Kidney (tissue), 14 donors: ENCODE measurements around the gene TGFBR1. TPM values are rescaled to one million over a fixed set of nuclear protein-coding genes. Genes with fewer than 3 reads are reported as not detected.

Experiments
- DNase-seq, 5 donors: peaks; one replicate each; pipeline ENCODE4 v3.0.0-alpha.2; 2013 to 2020
- FAIRE-seq: peaks from 2 replicates; lab custom pipeline; 2012; peaks lifted over from hg19 to GRCh38; lab: Jason Lieb, UNC
- H3K27ac ChIP-seq, 2 donors: one replicate each; pipeline ENCODE4 v1.7.0; 2013; ENCODE audit warnings: low read depth in 2 of 2, low read length in 2 of 2, inconsistent platforms in 1 of 2
- H3K27me3 ChIP-seq: one replicate; pipeline ENCODE4 v1.7.1; 2013; ENCODE audit warnings: low read length, inconsistent platforms; ENCODE audit not compliant: control insufficient read depth, insufficient read depth
- H3K36me3 ChIP-seq, 3 donors: one replicate each; pipeline versions ENCODE4 v1.7.0 to v1.7.1; 2013; ENCODE audit warnings: low read length in 3 of 3, control low read depth in 1 of 3, inconsistent platforms in 1 of 3; ENCODE audit not compliant: insufficient read depth in 3 of 3, control insufficient read depth in 2 of 3
- H3K4me1 ChIP-seq, 3 donors: one replicate each; pipeline versions ENCODE4 v1.7.0 to v1.7.1; 2013; ENCODE audit warnings: low read length in 3 of 3, inconsistent platforms in 1 of 3, low read depth in 1 of 3; ENCODE audit not compliant: control insufficient read depth in 2 of 3, insufficient read depth in 2 of 3
- H3K4me3 ChIP-seq, 3 donors: one replicate each; pipeline versions ENCODE4 v1.7.0 to v1.8.1; 2013; ENCODE audit warnings: low read length in 3 of 3, control low read depth in 1 of 3, inconsistent platforms in 1 of 3
- H3K9ac ChIP-seq, 3 donors: one replicate each; pipeline versions ENCODE4 v1.7.0 to v1.7.1; 2013; ENCODE audit warnings: low read length in 3 of 3, control low read depth in 1 of 3, inconsistent platforms in 1 of 3
- H3K9me3 ChIP-seq, 3 donors: one replicate each; pipeline versions ENCODE4 v1.7.0 to v1.7.1; 2013; ENCODE audit warnings: low read length in 3 of 3, control low read depth in 1 of 3, inconsistent platforms in 1 of 3; ENCODE audit not compliant: control insufficient read depth in 2 of 3, insufficient read depth in 1 of 3
- intact Hi-C: fragments of 100-400 bp; cut with DNase I; formaldehyde crosslinking; loops from one replicate; pipeline ENCODE4 v1.11.1; 2022
- polyA plus RNA-seq: library from polyadenylated mRNA; stranded (reverse); fragments of 350-450 nt; fragmentation: Illumina TruSeq; extraction: RNeasy Lipid Tissue Mini Kit (QIAGEN cat#74804); gene quantifications from one replicate; pipeline ENCODE4 v1.2.3, GENCODE V29; 2014; ENCODE audit warnings: low read depth, low replicate concordance; ENCODE audit not compliant: insufficient read depth
- total RNA-seq: library from RNA; stranded (reverse); fragmentation: NEBNext Ultra II Directional; extraction: Animal tissue kit (Norgen Biotek cat#: 25700); gene quantifications from one replicate; pipeline ENCODE4 v1.2.1, GENCODE V29; 2021
- TF ChIP-seq, protein P1 (sequence below): IDR thresholded peaks from 3 replicates; pipeline ENCODE4 v1.5.1; 2012; ENCODE audit warnings: mild to moderate bottlenecking, moderate library complexity, borderline replicate concordance; ENCODE audit not compliant: insufficient read depth; ENCODE audit errors: extremely low read depth
- donor health status: control.
- donor health status: control.
- donor health status: control.
- donor health status: control.
- donor health status: control.
- donor health status: DM: yes; HTN: yes; CAD: no.
- donor health status: Normal renal cell carcinoma (clear cell type).

The TGFBR1 gene
- total and polyA plus RNA-seq, 2 donors from 2014 or later, result 7.9 to 50.8 TPM

- no peaks in the 10 kb centered on the region for H3K27me3 ChIP-seq
- peak overlapping the region; percentile 63 to 78 (median 65) for H3K4me3 ChIP-seq
- H3K9me3 ChIP-seq, result no peaks in the 10 kb centered on the region
- no peaks in the 10 kb centered on the region for H3K36me3 ChIP-seq
- H3K4me1 ChIP-seq, result peaks cover 0 to 22% (median 15%) of the 10 kb centered on the region in 3 donors
- H3K27ac ChIP-seq, result peak overlapping the region; percentile 66 to 69
- no peak for DNase-seq
- TF ChIP-seq, protein P1, sequence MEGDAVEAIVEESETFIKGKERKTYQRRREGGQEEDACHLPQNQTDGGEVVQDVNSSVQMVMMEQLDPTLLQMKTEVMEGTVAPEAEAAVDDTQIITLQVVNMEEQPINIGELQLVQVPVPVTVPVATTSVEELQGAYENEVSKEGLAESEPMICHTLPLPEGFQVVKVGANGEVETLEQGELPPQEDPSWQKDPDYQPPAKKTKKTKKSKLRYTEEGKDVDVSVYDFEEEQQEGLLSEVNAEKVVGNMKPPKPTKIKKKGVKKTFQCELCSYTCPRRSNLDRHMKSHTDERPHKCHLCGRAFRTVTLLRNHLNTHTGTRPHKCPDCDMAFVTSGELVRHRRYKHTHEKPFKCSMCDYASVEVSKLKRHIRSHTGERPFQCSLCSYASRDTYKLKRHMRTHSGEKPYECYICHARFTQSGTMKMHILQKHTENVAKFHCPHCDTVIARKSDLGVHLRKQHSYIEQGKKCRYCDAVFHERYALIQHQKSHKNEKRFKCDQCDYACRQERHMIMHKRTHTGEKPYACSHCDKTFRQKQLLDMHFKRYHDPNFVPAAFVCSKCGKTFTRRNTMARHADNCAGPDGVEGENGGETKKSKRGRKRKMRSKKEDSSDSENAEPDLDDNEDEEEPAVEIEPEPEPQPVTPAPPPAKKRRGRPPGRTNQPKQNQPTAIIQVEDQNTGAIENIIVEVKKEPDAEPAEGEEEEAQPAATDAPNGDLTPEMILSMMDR, result no peak
- intact Hi-C loops, result no loop called here
- peak overlapping the region in 2 of 3 donors; percentile 38 to 51 for H3K9ac ChIP-seq
- FAIRE-seq, result no peak
Measured at GRCh38 chr9:99106044-99106375, 1.1 kb downstream of the TGFBR1 start.

DNA sequence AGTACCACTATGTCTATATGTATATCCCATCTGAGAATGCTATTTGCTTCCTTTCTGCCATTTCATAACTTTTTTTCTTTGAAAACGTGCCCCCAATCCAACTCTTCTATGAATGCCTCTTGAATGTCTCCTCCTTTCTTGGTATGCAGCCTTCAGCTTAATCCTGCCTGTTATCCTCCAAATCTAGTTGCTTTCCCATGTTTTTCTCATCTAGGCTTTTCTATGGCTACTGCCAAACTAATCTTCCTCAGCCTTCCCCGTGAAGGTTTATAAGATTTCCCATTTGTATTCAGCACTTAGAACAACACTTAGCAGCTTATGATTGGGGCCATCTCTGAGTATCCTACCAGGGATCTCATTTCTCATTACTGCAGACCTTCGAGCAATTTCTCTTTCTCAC, 2.5 kb downstream of the TGFBR1 start:
- H3K9me3 ChIP-seq, result no peaks in the 10 kb centered on the region
- FAIRE-seq (no peak), DNase-seq (no peak)
- H3K36me3 ChIP-seq, result no peaks in the 10 kb centered on the region
- H3K27ac ChIP-seq, result no peak overlapping the region
- H3K4me3 ChIP-seq, result peak overlapping the region in 1 of 3 donors; percentile 13
- no peaks in the 10 kb centered on the region for H3K27me3 ChIP-seq
- intact Hi-C loops, result no loop called here
- TF ChIP-seq, protein P1, result no peak
- H3K4me1 ChIP-seq, result peaks cover 0 to 24% (median 15%) of the 10 kb centered on the region in 3 donors
- no peak overlapping the region for H3K9ac ChIP-seq

DNA sequence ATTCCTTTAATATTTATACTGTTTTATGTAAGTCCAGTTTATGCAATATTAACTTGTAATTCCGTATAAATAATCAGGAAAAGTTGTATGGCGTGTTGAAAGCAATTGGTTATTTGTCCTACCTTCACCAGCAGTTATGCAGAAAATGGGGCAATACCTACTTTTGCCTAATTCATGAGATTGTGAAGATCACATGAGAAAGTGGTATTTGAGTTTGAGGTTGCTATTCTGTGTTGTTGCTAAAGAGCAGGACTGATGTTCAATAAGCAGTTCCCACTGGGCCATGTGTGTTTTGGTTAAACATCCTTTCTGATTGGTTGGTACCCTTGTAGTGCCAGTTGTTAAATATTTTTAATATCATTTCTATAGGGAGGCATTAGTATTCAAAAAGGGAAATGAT, 3.2 kb downstream of the TGFBR1 start:
- Histone ChIP-seq H3K36me3 (no peaks in the 10 kb centered on the region), H3K9me3 (no peaks in the 10 kb centered on the region), H3K9ac (no peak overlapping the region), H3K4me1 (peaks cover 0 to 24% (median 15%) of the 10 kb centered on the region in 3 donors), H3K27me3 (no peaks in the 10 kb centered on the region), H3K27ac (no peak overlapping the region), H3K4me3 (no peak overlapping the region)
- no peak for FAIRE-seq
- DNase-seq, result no peak
- TF ChIP-seq, protein P1, result no peak
- intact Hi-C loops, result no loop called here

DNA sequence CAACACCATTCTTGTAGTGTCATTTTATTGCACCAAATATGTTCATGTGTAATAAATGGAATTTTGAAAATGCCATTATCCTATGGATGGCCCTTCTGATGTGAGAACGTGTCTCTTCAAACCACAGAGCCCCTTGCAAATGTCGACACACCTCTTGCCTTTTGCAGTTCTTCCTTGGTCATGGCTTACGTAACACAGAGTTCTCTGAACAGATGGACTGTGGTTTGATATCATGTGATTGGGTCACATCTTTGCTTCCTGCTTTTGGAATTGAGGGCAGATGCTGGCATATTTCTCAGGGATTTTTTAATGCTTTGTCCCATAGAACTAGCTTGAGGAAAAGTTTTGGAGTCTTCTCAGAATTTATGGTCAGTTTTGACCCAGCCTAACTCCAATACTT, 4.6 kb downstream of the TGFBR1 start:
- H3K27me3 ChIP-seq, result no peaks in the 10 kb centered on the region
- no peaks in the 10 kb centered on the region for H3K9me3 ChIP-seq
- intact Hi-C loops, result no loop called here
- TF ChIP-seq, protein P1, result no peak
- no peak for FAIRE-seq
- no peaks in the 10 kb centered on the region for H3K36me3 ChIP-seq
- DNase-seq, result no peak
- no peak overlapping the region for H3K4me3 ChIP-seq
- H3K27ac ChIP-seq, result peak overlapping the region in 1 of 2 donors; percentile 26
- no peak overlapping the region for H3K9ac ChIP-seq
- peaks cover 0 to 18% (median 7%) of the 10 kb centered on the region in 3 donors for H3K4me1 ChIP-seq
